Amniotic stem cell (primary cell): ENCODE results near the gene GALNT10.
A peak's percentile ranks its signal among the peaks of the same experiment; 100 is the strongest.

ENCODE experiments used
- DNase-seq: peaks from one replicate; lab custom pipeline; 2025; lab: John Stamatoyannopoulos, UW

The GALNT10 gene

GRCh38 chr5:154445422-154446194, 255.1 kb downstream of the GALNT10 start, which contains the start of gene SAP30L:
Gene SAP30L (plus strand): TSS chr5:154445997. CDS start chr5:154446605, 608 bp downstream.
- DNase-seq = peak; percentile 84

GRCh38 chr5:154446195-154447088, 255.9 kb downstream of the GALNT10 start:
- DNase-seq = peak; percentile 73

DNA sequence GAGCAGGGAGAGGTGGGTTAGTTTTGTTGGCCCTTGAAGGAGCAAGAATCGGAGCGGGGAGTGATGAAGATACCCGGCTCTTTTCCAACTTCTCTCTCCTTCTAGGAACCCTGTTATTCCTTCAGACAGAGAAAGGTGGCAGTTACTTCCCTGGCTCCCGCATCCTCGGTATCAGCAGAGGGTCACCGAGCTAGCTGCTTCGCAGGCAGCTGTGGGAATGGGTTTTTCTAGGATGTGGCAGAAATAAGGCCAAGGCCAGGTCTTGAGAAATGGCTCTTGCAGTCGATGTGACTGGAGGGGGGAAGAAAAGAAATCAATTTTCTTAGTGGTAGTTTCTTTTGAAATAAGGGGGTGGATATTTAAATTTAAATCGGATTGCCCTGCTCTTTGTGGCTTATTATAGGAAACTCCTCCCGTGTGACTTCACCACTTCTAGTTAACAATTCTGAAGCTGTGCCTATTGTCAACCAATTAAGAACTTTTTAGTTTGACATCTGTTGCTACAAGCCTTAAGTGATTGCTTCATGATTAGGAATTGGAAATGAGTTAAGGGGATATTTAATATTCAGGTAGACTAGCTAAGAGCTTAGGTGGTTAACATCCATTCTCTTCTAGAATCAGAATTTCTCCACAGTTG, 256.7 kb downstream of the GALNT10 start:
- DNase-seq = no peak

GRCh38 chr5:154449786-154450185, 259.3 kb downstream of the GALNT10 start:
- no peak for DNase-seq

DNA sequence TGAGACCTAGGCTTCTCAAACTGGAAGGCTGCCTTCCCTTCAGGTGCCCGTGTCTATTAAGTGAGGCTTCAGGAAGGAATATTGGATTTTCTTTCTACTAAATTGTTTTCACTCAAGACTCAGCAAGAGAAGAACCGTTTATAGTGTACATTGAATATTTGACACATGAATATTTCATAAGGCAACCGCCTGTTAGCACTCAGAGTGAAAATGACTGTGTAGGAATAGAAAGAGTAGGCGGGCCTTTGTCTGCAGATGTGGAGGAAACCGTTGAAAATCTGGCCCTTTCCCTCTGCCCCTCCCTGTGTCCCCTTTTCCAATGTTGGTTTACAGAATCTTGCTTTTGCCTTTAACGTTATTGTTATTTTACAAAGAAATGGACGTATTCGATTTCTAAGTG, 261.4 kb downstream of the GALNT10 start:
- no peak for DNase-seq

- DNase-seq = no peak
Measured at GRCh38 chr5:154455585-154455984, 265.1 kb downstream of the GALNT10 start.

- no peak for DNase-seq
Measured at GRCh38 chr5:154456540-154456939, 266.0 kb downstream of the GALNT10 start.

DNA sequence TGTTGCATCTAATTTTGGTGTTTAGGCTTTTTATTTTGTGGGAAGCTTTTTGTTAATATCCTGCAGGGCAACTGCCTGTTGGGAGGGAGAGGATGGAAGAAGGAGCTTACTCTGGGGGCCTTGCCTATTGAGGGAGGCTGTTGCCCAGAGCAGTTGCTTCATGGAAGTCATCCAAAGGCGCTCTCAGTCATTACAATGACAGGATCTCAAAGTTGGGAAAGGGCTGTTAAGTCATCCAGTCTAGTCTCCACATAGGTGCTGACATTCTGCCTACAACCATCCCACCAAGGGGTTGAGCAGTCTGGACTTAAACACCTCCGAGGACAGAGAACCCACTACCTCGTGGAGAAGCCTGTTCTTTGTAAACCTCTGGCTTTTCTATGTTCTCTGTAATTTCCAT, 268.5 kb downstream of the GALNT10 start:
- DNase-seq = no peak

DNA sequence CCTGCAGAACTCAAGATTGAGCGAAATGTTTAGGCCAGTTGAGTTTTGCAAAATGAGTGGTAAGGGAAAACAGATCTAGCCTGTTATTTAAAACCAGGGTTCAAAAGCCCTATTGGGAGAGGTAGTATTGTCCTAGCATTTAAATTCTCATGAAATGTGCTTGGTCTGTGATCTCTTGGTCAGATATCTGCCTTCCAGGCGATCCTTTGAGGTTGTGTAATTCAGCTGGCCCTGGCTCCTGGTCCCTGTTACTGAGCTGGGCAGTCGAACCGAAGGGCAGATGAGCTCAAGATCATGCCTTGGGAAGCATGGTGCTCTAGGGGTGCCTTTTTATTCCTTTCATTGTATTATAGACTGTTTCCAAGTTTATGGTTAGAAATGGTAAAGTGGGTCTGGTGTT, 269.6 kb downstream of the GALNT10 start:
- no peak for DNase-seq

- no peak for DNase-seq
Measured at GRCh38 chr5:154461531-154461930, 271.0 kb downstream of the GALNT10 start.

GRCh38 chr5:154464438-154464837, 273.9 kb downstream of the GALNT10 start:
- no peak for DNase-seq

DNA sequence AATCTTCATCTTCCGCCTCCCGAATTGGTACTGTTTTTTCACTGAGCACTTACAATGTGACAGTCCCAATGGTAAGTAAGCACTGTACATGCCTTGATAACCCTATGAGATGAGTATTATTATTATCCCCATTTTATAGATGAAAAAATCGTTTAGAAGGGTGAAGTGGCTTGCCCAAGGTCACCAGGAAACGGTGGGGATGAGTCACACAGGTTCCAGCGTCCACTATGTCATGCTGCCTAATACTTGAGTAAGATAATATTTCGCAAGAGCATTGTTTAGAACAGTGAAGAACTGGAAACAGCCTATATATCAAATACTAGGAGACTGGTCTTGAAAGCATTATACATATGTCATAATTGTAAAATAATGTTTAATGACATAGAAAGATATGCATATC, 274.6 kb downstream of the GALNT10 start:
- DNase-seq = no peak

DNA sequence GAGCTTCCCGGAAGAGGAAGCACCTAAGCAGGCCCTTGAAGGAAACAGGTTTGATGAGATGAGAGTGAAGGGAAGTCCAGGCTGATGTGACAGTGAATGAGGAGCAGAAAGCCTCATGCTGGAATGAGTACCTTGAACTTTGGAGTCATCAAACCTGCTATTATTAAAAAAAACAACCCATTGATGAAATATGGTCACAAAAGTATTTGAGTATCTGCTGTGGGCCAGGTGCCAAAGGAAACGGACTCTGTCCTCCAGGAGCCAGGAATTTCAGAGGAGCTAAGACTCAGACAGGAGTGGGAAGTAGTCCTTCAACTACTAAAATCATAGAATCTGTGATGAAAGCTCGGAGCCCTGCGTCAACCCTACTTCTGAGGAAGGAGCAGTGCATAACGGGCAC, 275.6 kb downstream of the GALNT10 start:
- no peak for DNase-seq

DNA sequence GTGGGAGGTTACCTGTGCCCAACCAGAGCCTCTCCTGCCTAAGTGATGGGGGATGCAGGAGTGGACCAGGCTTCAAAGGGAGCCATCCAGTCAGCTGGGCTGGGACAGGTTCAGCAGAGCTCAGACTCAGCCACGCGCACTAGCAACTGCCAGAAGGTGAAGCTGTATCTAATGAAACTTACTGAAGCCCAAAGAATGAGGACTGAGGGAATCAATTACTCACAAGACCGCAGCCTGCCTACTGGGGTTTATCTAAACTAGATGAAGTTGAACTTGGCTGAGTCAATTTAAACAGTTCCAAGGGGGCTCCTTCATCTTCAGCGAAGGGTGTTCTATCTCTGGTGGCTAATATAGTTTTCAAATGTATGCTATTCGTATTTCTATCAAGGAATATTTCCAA, 276.1 kb downstream of the GALNT10 start:
- no peak for DNase-seq

DNA sequence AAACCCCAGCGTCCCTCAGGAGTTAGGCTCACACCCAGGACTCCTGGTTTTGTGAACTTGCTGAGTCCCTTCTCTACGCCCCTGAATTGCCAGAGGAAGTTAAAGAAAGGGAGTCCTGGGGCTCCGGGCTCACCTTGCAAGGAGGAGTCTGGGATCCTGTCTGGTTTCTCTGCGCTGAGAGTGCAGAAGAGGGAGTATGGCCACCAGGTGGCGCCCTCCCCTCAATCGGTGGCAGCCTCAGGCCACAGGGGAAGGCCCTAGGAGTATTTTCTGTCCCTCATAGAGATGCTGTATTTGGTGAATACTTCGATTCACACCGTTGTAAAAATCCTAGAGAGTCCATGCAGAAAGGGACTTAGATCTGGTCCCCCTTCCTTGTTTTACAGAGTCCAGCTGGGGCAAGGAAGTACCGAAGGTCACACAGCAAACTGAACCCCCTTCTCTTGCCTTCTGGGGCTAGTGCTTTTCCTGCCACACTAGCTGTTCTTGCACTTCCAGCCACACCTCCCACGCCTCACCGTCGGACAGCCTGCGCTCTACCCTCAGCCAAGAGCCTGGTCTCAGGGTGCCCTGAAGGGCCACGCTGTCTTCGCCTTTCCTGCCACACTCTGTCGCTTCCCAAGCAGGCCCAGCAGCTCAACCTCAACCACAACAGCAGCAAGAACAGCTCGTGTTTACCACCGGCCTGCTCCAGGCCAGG, 277.3 kb downstream of the GALNT10 start:
- peak; percentile 31 for DNase-seq

DNA sequence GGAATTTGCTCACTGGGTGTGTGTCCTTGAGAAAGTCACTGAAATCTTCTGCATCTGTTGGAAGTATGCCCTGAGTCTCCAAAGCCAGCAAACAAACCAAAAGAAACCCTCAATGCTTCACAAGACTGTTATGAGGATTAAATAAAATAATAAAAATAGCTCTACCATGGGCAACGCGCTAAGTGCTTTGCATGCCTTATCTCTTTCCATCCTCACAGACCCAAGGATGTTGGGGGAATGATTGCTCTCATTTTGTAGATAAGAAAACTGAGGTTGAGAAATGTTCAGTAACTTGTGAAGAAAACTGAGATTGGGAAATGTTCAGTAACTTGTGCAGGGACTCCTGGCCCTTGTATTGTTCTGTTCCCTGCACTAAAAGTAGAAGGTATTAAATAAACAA, 279.6 kb downstream of the GALNT10 start:
- DNase-seq = no peak
